OCI-LY1 (cell line): Measurements from ENCODE around the gene WNK2.

Experiments used
- EZH2 ChIP-seq: fragments of 200-600 bp; sonication (generic), shearing (Covaris generic); IDR thresholded peaks from 2 replicates; pipeline ENCODE4 v1.8.0; 2017; ENCODE audit warnings: borderline replicate concordance, mixed run types, mild to moderate bottlenecking, antibody characterized with exemption, low read length, moderate library complexity, mixed read lengths
- TF ChIP-seq, protein P1 (sequence below): fragments of 200-600 bp; sonication (generic), shearing (Covaris generic); IDR thresholded peaks from 2 replicates; pipeline ENCODE4 v1.5.1; 2017; ENCODE audit warnings: mild to moderate bottlenecking, antibody characterized with exemption, low read length, moderate library complexity, mixed read lengths

GRCh38 chr9:93324191-93324834 lies 140.4 kb downstream of the WNK2 start:
- TF ChIP-seq EZH2: no peak
- TF ChIP-seq, protein P1, sequence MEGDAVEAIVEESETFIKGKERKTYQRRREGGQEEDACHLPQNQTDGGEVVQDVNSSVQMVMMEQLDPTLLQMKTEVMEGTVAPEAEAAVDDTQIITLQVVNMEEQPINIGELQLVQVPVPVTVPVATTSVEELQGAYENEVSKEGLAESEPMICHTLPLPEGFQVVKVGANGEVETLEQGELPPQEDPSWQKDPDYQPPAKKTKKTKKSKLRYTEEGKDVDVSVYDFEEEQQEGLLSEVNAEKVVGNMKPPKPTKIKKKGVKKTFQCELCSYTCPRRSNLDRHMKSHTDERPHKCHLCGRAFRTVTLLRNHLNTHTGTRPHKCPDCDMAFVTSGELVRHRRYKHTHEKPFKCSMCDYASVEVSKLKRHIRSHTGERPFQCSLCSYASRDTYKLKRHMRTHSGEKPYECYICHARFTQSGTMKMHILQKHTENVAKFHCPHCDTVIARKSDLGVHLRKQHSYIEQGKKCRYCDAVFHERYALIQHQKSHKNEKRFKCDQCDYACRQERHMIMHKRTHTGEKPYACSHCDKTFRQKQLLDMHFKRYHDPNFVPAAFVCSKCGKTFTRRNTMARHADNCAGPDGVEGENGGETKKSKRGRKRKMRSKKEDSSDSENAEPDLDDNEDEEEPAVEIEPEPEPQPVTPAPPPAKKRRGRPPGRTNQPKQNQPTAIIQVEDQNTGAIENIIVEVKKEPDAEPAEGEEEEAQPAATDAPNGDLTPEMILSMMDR: no peak
